Measurements from ENCODE around the gene SRD5A3.

SRD5A3 gene

DNA sequence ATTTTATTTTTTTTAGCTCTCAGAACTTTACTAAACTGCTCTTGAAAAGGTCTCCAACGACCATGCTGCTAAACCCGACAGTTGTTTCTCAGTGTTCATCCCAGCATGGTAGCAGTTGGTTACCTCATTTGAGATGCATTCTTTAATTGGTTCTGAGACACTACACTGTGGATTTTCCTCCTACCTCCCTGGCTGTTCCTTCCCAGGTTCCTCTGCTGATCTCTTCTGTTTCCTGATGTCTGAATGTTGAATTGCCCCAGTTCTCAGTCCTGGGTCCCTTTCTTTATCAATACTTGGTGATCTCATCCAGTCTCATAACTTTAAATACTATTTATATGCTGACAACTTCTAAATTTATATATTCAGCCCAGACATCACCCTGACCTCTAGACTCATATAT lies 30.7 kb downstream of the SRD5A3 start:
- DNase-seq (ENCODE audit: low spot score), result no peak

GRCh38 chr4:55378617-55379467 lies 32.8 kb downstream of the SRD5A3 start:
- no peak for DNase-seq (ENCODE audit: low spot score)

DNA sequence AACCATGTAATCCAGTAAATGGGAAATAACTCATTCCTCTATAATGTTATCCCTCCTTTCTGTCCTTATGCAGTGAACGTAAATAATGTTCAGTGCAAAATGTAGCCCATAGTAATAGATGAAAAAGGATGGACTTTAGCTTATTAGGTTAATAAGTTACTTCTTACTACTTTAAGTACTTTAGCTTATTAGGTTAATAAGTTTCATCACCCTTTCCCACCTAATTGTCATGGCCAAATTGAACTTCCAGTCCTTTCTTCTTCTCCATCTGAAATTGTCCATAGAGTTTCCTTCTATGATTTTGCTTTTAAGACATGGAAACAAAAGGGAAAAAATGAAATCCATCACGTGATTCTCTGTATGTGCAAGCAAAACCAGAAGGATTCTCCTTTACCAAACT lies 34.5 kb downstream of the SRD5A3 start:
- DNase-seq (ENCODE audit: low spot score), result no peak

GRCh38 chr4:55381502-55381901 lies 35.5 kb downstream of the SRD5A3 start:
- no peak for DNase-seq (ENCODE audit: low spot score)

- no peak for DNase-seq (ENCODE audit: low spot score)
Observed at GRCh38 chr4:55382488-55383003, 36.5 kb downstream of the SRD5A3 start.

DNA sequence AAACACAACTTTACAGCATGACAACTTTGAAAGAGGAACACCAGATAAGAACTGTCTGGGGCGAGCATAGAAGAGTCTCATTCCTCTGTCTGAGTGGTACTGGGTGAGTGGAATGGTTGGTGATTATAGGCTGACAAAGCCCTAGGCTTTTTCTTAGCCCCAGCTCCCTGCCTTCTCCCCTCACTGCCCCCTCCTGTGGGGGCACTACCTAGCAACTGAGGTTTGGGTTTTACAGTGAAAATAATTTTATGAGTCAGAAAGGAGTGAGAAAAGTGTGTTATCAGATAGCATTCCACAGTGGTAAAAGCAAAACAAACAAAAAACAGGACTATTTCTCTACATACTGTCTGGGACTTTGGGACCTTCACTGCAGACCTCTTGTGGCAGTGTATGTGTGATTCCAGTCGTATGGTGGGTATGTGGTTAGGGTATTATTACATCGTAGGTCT lies 39.2 kb downstream of the SRD5A3 start:
- DNase-seq (ENCODE audit: low spot score), result no peak

GRCh38 chr4:55386073-55386472 lies 40.0 kb downstream of the SRD5A3 start:
- DNase-seq (ENCODE audit: low spot score), result peak; percentile 37

GRCh38 chr4:55386840-55387239 lies 40.8 kb downstream of the SRD5A3 start:
- DNase-seq (ENCODE audit: low spot score), result no peak

GRCh38 chr4:55393461-55394320 lies 47.6 kb downstream of the SRD5A3 start:
- no peak for DNase-seq (ENCODE audit: low spot score)

GRCh38 chr4:55395218-55395528 lies 49.1 kb downstream of the SRD5A3 start:
- DNase-seq (ENCODE audit: low spot score), result no peak

DNA sequence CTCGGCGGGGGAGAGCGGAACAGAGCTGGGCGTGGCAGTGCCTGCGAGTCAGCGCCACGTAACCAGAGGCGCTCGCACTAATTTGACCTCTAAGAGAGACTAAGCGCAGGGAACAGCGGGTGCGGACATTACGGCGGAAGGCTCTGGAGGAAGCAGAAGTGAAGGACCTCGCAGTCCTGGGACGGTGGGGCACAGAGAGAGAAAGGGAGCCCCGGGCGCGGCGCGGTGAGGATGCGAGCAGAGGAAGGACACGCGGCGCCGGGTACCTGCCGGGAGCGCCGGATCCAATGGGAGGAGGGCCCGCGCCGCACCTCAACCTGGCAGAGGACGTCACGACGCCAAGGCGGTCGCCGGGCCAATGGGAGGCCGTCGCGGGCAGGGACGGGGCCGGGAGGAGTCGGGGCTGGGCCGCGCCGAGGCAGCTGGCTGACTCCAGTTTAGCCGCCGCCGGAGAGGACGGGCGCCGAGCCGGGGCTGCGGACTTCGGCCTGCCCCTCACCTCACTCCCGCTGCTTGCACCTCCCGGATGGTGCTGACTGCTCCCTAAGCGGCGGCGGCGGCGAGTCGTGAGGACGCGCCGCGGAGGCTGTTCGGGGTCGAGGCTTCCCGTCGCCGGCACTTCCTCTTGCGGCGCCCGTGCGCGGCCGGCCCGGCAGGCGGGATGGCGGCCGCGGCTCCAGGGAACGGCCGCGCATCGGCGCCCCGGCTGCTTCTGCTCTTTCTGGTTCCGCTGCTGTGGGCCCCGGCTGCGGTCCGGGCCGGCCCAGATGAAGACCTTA lies 49.7 kb downstream of the SRD5A3 start, which contains the start of gene TMEM165:
Gene TMEM165 (plus strand): TSS at position 429 of the 779 bp plus-strand sequence. CDS start 233 bp downstream, at position 662.
- DNase-seq (ENCODE audit: low spot score), result peak; percentile 92

- peak; percentile 52 for DNase-seq (ENCODE audit: low spot score)
Observed at GRCh38 chr4:55396308-55397125, 50.5 kb downstream of the SRD5A3 start.

DNA sequence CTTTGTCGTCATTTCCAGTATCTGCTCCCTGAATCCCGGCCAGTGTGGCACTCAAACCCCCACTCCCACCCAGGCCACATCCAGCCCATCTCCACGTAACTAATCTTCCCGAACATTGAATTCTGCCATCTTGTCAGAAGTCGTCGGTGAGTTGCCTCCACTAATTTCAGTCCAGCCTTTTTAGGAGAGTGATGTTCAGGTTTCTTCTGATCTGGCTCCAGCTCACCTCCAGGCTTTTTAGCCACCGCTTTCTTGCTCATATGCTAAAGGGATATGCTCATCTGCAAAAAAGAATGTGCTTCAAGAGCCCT lies 51.0 kb downstream of the SRD5A3 start:
- no peak for DNase-seq (ENCODE audit: low spot score)

DNA sequence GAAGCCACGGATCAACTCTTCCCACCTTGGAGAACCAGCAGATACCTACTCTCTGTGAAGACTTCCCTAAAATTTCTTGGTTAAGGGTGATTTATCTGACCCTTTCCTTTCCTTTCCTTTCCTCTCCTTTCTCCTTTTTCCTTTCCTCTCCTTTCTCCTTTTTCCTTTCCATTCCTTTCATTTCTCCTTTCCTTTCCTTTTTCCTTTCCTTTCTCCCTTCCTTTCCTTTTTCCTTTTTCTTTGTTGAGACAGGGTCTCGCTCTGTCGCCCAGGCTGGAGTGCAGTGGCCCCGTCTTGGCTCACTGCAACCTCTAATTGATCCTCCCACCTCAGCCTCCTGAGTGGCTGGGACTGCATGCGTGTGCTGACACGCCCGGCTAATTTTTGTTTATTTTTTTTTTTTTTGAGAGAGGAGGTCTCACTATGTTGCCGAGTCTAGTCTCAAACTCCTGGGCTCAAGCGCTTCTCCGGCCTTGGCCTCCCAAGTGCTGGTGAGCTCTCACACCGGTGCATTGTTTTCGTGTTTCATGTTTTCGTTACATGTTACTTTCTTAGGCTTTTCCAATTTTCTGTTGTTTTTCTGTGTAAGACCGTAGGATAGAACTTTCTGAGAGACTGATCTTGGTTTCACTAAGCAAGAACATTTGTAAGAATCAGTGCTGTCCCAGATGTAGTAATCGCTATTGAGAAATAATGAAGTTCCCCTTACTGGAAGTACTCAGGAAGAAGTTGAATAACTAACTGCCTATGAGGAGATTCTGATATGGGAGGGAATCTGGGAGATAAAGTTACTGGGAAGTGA lies 51.7 kb downstream of the SRD5A3 start:
- peak; percentile 40 for DNase-seq (ENCODE audit: low spot score)

GRCh38 chr4:55398461-55398860 lies 52.4 kb downstream of the SRD5A3 start:
- no peak for DNase-seq (ENCODE audit: low spot score)

GRCh38 chr4:55398966-55399365 lies 52.9 kb downstream of the SRD5A3 start:
- DNase-seq (ENCODE audit: low spot score), result no peak

DNA sequence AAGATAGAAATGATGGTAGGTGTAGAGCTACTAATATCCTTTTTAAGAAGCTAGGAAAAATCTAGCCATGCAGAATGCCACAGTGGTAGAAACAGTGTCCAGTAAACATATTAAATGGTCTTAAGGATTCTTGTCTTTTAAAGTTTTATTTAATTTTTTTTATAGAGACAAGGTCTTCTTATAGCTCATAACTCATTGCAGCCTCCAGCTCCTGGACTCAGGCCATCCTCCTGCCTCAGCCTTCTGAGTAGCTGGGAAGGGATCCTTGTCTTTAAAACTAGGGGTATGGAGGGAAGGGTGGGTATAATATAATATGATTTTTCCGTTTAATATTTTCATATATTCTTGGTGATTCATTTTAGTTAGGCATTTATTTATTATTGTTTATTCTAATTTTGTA lies 53.5 kb downstream of the SRD5A3 start:
- no peak for DNase-seq (ENCODE audit: low spot score)

DNA sequence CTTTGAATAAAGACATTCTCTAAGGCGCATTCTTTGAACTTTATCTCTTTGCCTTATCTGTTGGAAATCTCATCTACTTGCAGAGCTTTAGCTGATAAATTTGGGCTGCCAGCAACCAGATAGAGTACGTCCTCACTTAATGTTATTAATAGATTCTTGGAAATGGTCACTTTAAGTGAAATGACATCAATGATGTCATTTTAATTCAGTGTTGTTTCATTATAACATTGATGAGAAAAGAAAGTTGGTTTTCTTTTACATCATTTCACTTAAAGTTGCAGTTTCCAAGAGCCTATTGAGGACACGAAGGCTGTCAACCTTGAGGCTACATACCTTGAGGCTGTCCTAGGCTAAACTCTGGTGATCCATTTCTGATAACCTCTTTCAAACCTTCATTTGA lies 59.0 kb downstream of the SRD5A3 start:
- no peak for DNase-seq (ENCODE audit: low spot score)

GRCh38 chr4:55406545-55406944 lies 60.5 kb downstream of the SRD5A3 start:
- DNase-seq (ENCODE audit: low spot score), result no peak

DNA sequence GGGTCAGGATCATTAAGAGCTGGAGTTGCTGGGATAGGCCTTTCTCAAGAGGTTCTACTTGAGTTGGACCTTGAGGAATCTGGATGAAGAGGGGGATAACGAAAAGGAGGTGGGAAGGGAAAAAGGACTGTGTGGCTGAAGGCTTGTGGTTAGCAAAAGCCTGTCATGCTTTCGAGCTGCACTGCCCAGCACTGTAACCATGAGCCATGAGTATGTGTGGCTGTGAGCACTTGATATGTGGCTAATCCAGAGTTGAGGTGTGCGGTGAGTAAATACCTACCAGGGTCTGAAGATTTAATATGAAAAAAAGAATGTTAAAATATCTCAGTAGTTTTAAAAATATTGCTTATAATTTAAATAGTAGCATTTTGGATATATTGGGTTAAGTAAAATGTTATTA lies 61.1 kb downstream of the SRD5A3 start:
- no peak for DNase-seq (ENCODE audit: low spot score)

DNA sequence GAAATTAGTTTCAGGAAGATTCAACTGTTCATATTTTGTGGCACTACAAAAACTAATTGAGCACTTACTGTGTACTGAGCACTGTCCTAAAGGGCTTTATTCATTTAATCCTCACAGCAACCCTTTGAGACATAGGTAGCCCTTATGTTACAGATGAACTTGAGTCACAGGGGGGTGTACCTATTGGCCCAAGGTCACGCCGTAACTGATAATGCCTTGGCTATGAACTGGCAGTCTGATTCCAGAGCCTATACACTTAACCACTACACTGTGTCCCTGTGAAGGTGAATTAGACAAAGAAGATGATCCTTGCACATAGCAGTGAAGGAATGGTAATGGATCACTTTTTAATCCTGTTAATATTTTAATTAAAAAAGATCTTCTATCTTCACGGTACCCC lies 61.7 kb downstream of the SRD5A3 start:
- no peak for DNase-seq (ENCODE audit: low spot score)
